ENCODE results near the gene SUN5.

GRCh38 chr20:33042430-33042829, 38.2 kb upstream of the SUN5 start:
- TF ChIP-seq, protein P1, sequence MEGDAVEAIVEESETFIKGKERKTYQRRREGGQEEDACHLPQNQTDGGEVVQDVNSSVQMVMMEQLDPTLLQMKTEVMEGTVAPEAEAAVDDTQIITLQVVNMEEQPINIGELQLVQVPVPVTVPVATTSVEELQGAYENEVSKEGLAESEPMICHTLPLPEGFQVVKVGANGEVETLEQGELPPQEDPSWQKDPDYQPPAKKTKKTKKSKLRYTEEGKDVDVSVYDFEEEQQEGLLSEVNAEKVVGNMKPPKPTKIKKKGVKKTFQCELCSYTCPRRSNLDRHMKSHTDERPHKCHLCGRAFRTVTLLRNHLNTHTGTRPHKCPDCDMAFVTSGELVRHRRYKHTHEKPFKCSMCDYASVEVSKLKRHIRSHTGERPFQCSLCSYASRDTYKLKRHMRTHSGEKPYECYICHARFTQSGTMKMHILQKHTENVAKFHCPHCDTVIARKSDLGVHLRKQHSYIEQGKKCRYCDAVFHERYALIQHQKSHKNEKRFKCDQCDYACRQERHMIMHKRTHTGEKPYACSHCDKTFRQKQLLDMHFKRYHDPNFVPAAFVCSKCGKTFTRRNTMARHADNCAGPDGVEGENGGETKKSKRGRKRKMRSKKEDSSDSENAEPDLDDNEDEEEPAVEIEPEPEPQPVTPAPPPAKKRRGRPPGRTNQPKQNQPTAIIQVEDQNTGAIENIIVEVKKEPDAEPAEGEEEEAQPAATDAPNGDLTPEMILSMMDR (IDR thresholded peaks at IDR 0.05) = no peak
- TF ChIP-seq POLR2A (IDR thresholded peaks at IDR 0.05) = no peak
- TF ChIP-seq EP300 (IDR thresholded peaks at IDR 0.05) = no peak

Measured in ovary (tissue), 3 donors.